H1 (cell line): ENCODE data around the gene AP3M1. TPM values are rescaled to one million over a fixed set of nuclear protein-coding genes. Genes with fewer than 3 reads are reported as not detected.

Experiments
- CBX8 ChIP-seq: fragments of 300-800, 300-1000 bp; sonication (generic); IDR thresholded peaks from 2 replicates; pipeline ENCODE4 v1.7.1; 2016; ENCODE audit warnings: low read depth, low read length, borderline replicate concordance
- CHD7 ChIP-seq: fragments of 300-600 bp; sonication (generic); IDR thresholded peaks from 2 replicates; pipeline ENCODE4 v1.7.1; 2012; ENCODE audit warnings: low read length, moderate library complexity, mild to moderate bottlenecking, inconsistent platforms; ENCODE audit not compliant: insufficient replicate concordance
- CREB1 ChIP-seq: IDR thresholded peaks from 2 replicates; pipeline ENCODE4 v1.6.1; 2012; ENCODE audit warnings: inconsistent platforms
- E2F6 ChIP-seq: IDR thresholded peaks from 2 replicates; pipeline ENCODE4 v1.6.1; 2012; ENCODE audit warnings: inconsistent platforms
- EGR1 ChIP-seq: IDR thresholded peaks from 2 replicates; pipeline ENCODE4 v1.6.1; 2011; ENCODE audit warnings: low read depth, low read length, borderline replicate concordance
- HDAC6 ChIP-seq: IDR thresholded peaks from one replicate; pipeline ENCODE4 v1.7.1; 2012; ENCODE audit warnings: low read depth, mild to moderate bottlenecking, inconsistent platforms, low read length, moderate library complexity
- MAX ChIP-seq: IDR thresholded peaks from 2 replicates; pipeline ENCODE4 v1.6.1; 2012; ENCODE audit warnings: inconsistent platforms
- PHF8 ChIP-seq: fragments of 200-600 bp; sonication (generic); conservative IDR thresholded peaks from 2 replicates; pipeline ENCODE4 v1.7.1; 2012; ENCODE audit warnings: low read depth, mild to moderate bottlenecking, inconsistent platforms, low read length, moderate library complexity
- POU5F1 ChIP-seq: IDR thresholded peaks from 2 replicates; pipeline ENCODE4 v1.6.1; 2011; ENCODE audit warnings: low read depth, mild to moderate bottlenecking, low read length, moderate library complexity
- ZNF274 ChIP-seq: IDR thresholded peaks from 2 replicates; pipeline ENCODE4 v1.7.0; 2012; ENCODE audit warnings: low read length, borderline replicate concordance; ENCODE audit errors: extremely low read depth
- polyA plus RNA-seq, 7 experiments: library from polyadenylated mRNA; depleted of rRNA in 3 of 7; stranded (reverse) in 5 of 7; unstranded in 2 of 7; fragments of >200 nt in 5 of 7; fragments of 200-250 nt in 2 of 7; gene quantifications; 1 replicate in 5 of 7; 2 replicates in 1 of 7; 4 replicates in 1 of 7; pipeline versions ENCODE4 v1.2.1 to v1.2.3, GENCODE V29; 2011 to 2013; ENCODE audit warnings: missing spikeins in 2 of 7, mixed read lengths in 2 of 7
- total RNA-seq: library from RNA; stranded (reverse); fragmentation: NEBNext Ultra II Directional; extraction: Animal tissue kit (Norgen Biotek cat#: 25700); gene quantifications from 2 replicates; pipeline ENCODE4 v1.2.1, GENCODE V29; 2021

Gene AP3M1
- total and polyA plus RNA-seq, 2 of the 8 experiments (the other 6 are each of a cell fraction or from before 2014, with no cell fraction given), result 23.9 to 38.9 TPM

GRCh38 chr10:74176380-74177139, 25.9 kb upstream of the AP3M1 start (continued):
- no peak for TF ChIP-seq CHD7
- TF ChIP-seq CBX8, result no peak
- peak; percentile 68 for TF ChIP-seq E2F6
- TF ChIP-seq MAX, result peak; percentile 94
- TF ChIP-seq HDAC6, result no peak
- no peak for TF ChIP-seq EGR1
- no peak for TF ChIP-seq ZNF274
- peak; percentile 97 for TF ChIP-seq PHF8
- TF ChIP-seq POU5F1, result no peak
- TF ChIP-seq CREB1, result peak; percentile 88
